Smooth muscle cell of the coronary artery (primary cell): ENCODE results near the gene LDHB. TPM values are rescaled to one million over a fixed set of nuclear protein-coding genes. Genes with fewer than 3 reads are reported as not detected.

Experiments
- total RNA-seq: library from RNA; depleted of rRNA; stranded (reverse); fragments of >200 nt; gene quantifications from 2 replicates; pipeline ENCODE4 v1.2.3, GENCODE V29; 2014; ENCODE audit warnings: low replicate concordance

The LDHB gene
- 514 and 731 TPM in 2 replicates for total RNA-seq

DNA sequence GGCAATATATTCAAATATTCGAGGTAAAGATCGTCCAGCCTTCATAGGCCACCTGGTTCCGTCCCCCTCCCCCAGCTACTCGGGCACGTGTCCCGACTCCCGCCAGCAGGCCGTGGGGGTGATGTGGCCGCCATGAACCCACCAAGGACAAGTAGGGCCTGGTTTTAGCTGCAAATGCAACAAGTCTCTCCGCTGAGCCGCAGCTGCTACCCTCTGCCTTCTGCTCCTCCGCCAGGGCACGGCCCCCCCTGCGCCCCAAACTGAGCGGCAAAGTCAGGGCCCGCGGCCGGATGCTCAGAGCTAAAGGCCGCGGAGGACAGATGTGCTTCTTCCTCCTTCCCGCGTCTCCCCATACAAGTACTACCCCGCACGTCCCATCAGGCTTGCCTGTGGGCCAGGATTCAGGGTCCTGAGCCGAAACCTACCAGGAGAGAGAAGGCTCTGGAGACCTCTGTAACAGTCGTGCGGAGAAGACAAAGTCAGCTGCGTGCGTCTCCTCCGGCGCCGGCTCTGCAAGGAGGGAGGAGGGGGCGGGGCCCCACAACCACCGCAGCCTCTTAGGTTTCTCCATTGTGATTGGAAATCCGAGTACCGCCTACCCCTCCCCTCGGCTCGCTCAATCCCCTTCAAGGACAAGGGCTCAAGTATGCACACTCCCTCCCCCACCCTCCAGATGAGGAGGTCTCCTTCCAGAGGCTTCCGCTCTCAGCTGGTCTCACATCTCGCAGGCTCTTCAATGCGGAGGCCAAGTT lies at the start of gene LDHB:
Gene LDHB (minus strand): TSS at position 517 of the 752 bp plus-strand sequence. CDS start 3,171 bp downstream, outside the sequence.

DNA sequence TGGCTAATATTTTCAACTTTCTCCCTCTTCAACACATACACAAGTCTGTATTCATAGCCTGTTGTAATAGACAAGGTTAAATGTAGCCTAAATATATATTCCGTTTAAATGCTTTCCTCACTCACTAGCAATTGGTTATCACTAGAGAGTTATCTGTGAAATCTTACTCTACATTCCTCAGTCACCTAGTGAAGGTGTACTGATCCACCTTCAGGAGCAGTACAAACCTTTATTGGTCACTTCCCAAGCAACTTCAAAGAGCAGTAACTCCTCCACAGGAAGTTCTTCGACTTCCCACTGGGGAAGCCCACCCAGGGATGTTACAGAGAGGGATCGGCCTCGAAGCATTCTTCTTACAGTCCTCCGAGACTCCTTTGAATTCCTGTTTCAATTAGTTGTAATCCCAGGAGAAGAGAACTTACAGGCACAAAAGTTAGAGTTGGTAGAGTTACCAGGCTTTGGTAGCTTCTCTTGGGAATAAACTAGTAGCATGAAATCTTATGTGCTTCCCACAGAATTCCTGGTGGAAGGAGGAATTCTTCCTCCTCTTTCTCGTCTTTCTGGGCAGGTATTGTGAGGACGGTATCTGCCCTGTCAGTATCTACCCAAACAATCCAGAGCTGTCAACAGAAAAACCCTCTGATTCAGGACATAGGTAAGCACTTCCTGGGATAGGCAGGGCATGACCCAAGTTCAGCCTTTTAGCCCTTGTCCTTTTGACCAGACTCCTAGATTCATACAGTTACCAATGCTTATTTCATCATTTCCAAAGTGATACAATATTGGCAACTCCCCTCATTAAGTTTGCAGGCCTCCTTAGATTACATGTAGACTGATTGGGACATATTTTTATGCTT lies 53.2 kb downstream of the LDHB start, which contains the start of gene GYS2:
Gene GYS2 (minus strand): TSS at position 603 of the 857 bp plus-strand sequence. CDS start 255 bp downstream, at position 348.

Other genes starting within 250 kb of the LDHB start
- gene PYROXD1, start 220.2 kb downstream of the LDHB start, total RNA-seq: 5.1 and 7.9 TPM in 2 replicates
- 43.6 and 65.8 TPM in 2 replicates for gene RECQL, start 156.2 kb downstream of the LDHB start, total RNA-seq
- gene GOLT1B, start 156.1 kb downstream of the LDHB start, total RNA-seq: 10.9 and 45.6 TPM in 2 replicates
- gene SPX, start 131.5 kb downstream of the LDHB start, total RNA-seq: 0.23 TPM in 1 of 2 replicates, not detected in the other
- gene GYS2, start 53.0 kb downstream of the LDHB start, total RNA-seq: not detected in 2 replicates
- 7.1 and 8.9 TPM in 2 replicates for gene KCNJ8, start 116.9 kb upstream of the LDHB start, total RNA-seq